Brain microvascular endothelial cell (primary cell): Measurements from ENCODE around the gene OASL.

Experiments used
- DNase-seq: peaks from one replicate; pipeline ENCODE4 v3.0.0-alpha.2; 2020
- H3K27ac ChIP-seq: fragments of 250-450 bp; sonication (Bioruptor Pico); 2 replicates; pipeline ENCODE4 v1.5.1; 2020; ENCODE audit warnings: mild to moderate bottlenecking, moderate library complexity
- H3K27me3 ChIP-seq: fragments of 250-450 bp; sonication (Bioruptor Pico); replicated peaks from 2 replicates; pipeline ENCODE4 v1.5.1; 2020; ENCODE audit warnings: mild to moderate bottlenecking
- H3K36me3 ChIP-seq: fragments of 250-450 bp; sonication (Bioruptor Pico); replicated peaks from 2 replicates; pipeline ENCODE4 v1.5.1; 2020; ENCODE audit warnings: mild to moderate bottlenecking
- H3K4me3 ChIP-seq: 2 replicates; pipeline ENCODE4 v1.5.1; 2011; ENCODE audit warnings: low read depth, mild to moderate bottlenecking, control low read depth, low read length, moderate library complexity
- CTCF ChIP-seq: IDR thresholded peaks from 2 replicates; pipeline ENCODE4 v1.5.1; 2011; ENCODE audit warnings: low read depth, mild to moderate bottlenecking, moderate library complexity, low read length, control low read depth, inconsistent platforms; ENCODE audit errors: missing control alignments
- in situ Hi-C: cut with HindIII; loops from 2 replicates; pipeline ENCODE4 v1.10.0; 2017; ENCODE audit warnings: low sequenced_read_pairs, low pct_ligation_motif_present

Gene OASL

GRCh38 chr12:121030576-121031212 lies 8.4 kb downstream of the OASL start:
- Histone ChIP-seq H3K27ac (no peak overlapping the region), H3K4me3 (no peak overlapping the region), H3K27me3 (peaks cover 2% of the 10 kb centered on the region), H3K36me3 (no peaks in the 10 kb centered on the region)
- in situ Hi-C loops, result no loop called here
- DNase-seq, result no peak
- TF ChIP-seq CTCF, result no peak

GRCh38 chr12:121026274-121027045 lies 12.6 kb downstream of the OASL start:
- Histone ChIP-seq H3K27ac (no peak overlapping the region), H3K27me3 (peaks cover 2% of the 10 kb centered on the region), H3K36me3 (no peaks in the 10 kb centered on the region), H3K4me3 (no peak overlapping the region)
- in situ Hi-C loops, result no loop called here
- TF ChIP-seq CTCF, result peak; percentile 13
- no peak for DNase-seq

- no peaks in the 10 kb centered on the region for H3K36me3 ChIP-seq
- TF ChIP-seq CTCF, result no peak
- H3K27me3 ChIP-seq, result peaks cover 2% of the 10 kb centered on the region
- in situ Hi-C loops, result no loop called here
- H3K27ac ChIP-seq, result no peak overlapping the region
- no peak for DNase-seq
- H3K4me3 ChIP-seq, result no peak overlapping the region
Measured at GRCh38 chr12:121025442-121026226, 13.4 kb downstream of the OASL start.

- no peak for TF ChIP-seq CTCF
- Histone ChIP-seq H3K27ac (no peak overlapping the region), H3K27me3 (peaks cover 2% of the 10 kb centered on the region), H3K36me3 (no peaks in the 10 kb centered on the region), H3K4me3 (no peak overlapping the region)
- in situ Hi-C loops, result no loop called here
- no peak for DNase-seq
Measured at GRCh38 chr12:121023799-121024198, 15.2 kb downstream of the OASL start.

- DNase-seq, result no peak
- in situ Hi-C loops, result no loop called here
- Histone ChIP-seq H3K36me3 (no peaks in the 10 kb centered on the region), H3K4me3 (no peak overlapping the region), H3K27ac (no peak overlapping the region), H3K27me3 (peaks cover 2% of the 10 kb centered on the region)
- TF ChIP-seq CTCF, result no peak
Measured at GRCh38 chr12:121022713-121023112, 16.3 kb downstream of the OASL start.
